WTC11 (cell line): ENCODE results near the gene HJURP.

Experiments used
- ATF1 ChIP-seq: sonication (generic); formaldehyde crosslinking; IDR thresholded peaks from 2 replicates; pipeline ENCODE4 v1.8.1; 2023; ENCODE audit warnings: mild to moderate bottlenecking, moderate library complexity, missing genetic modification reagents
- ATF2 ChIP-seq: sonication (generic); formaldehyde crosslinking; IDR thresholded peaks from 2 replicates; pipeline ENCODE4 v1.8.1; 2022; ENCODE audit warnings: low read depth, missing genetic modification reagents, borderline replicate concordance
- CBFB ChIP-seq: sonication (generic); formaldehyde crosslinking; IDR thresholded peaks from 2 replicates; pipeline ENCODE4 v1.8.1; 2022; ENCODE audit warnings: mild to moderate bottlenecking, low read depth, missing genetic modification reagents
- CTCF ChIP-seq: fragments of 200-600 bp; IDR thresholded peaks from 2 replicates; pipeline ENCODE4 v1.8.0; 2022; ENCODE audit warnings: antibody characterized with exemption
- ETV6 ChIP-seq: sonication (generic); formaldehyde crosslinking; IDR thresholded peaks from 2 replicates; pipeline ENCODE4 v1.8.1; 2022; ENCODE audit warnings: mild to moderate bottlenecking, missing genetic modification reagents
- FOXJ3 ChIP-seq: sonication (generic); formaldehyde crosslinking; IDR thresholded peaks from 2 replicates; pipeline ENCODE4 v1.9.0; 2021; ENCODE audit warnings: missing genetic modification reagents, mild to moderate bottlenecking, borderline replicate concordance
- GABPB1 ChIP-seq: sonication (generic); formaldehyde crosslinking; IDR thresholded peaks from 2 replicates; pipeline ENCODE4 v1.8.1; 2023; ENCODE audit warnings: mild to moderate bottlenecking, missing genetic modification reagents
- IRF2 ChIP-seq: sonication (generic); formaldehyde crosslinking; IDR thresholded peaks from 2 replicates; pipeline ENCODE4 v1.8.0; 2022; ENCODE audit warnings: low read depth, missing genetic modification reagents, borderline replicate concordance
- JUN ChIP-seq: sonication (generic); formaldehyde crosslinking; IDR thresholded peaks from 2 replicates; pipeline ENCODE4 v1.8.0; 2023; ENCODE audit warnings: mild to moderate bottlenecking, missing genetic modification reagents
- MAX ChIP-seq: sonication (generic); formaldehyde crosslinking; IDR thresholded peaks from 2 replicates; pipeline ENCODE4 v1.8.0; 2022; ENCODE audit warnings: mild to moderate bottlenecking, missing genetic modification reagents
- NR2C2 ChIP-seq: sonication (generic); formaldehyde crosslinking; IDR thresholded peaks from 2 replicates; pipeline ENCODE4 v1.8.0; 2022; ENCODE audit warnings: mild to moderate bottlenecking, missing genetic modification reagents
- TCF7 ChIP-seq: sonication (generic); formaldehyde crosslinking; IDR thresholded peaks from 2 replicates; pipeline ENCODE4 v1.8.0; 2022; ENCODE audit warnings: mild to moderate bottlenecking, low read depth, missing genetic modification reagents, moderate library complexity
- ZBTB43 ChIP-seq: sonication (generic); formaldehyde crosslinking; IDR thresholded peaks from 2 replicates; pipeline ENCODE4 v1.8.1; 2023; ENCODE audit warnings: mild to moderate bottlenecking, missing genetic modification reagents
- ZNF423 ChIP-seq: fragments of 250-450 bp; sonication (Bioruptor Pico); IDR thresholded peaks from 2 replicates; pipeline ENCODE4 v2.1.2; 2022; ENCODE audit warnings: mild to moderate bottlenecking, moderate library complexity

- TF ChIP-seq CBFB (CRISPR knock-in tag), result 0 out of 2 replicates have a peak, but pooled peaks have one; percentile 48
- TF ChIP-seq GABPB1 (CRISPR knock-in tag), result no peak
- TF ChIP-seq ZNF423, result no peak
- no peak for TF ChIP-seq CTCF
- TF ChIP-seq FOXJ3 (CRISPR knock-in tag), result no peak
- no peak; the same call in 1 of the 2 replicates for TF ChIP-seq ETV6 (CRISPR knock-in tag)
- no peak for TF ChIP-seq ATF2 (CRISPR knock-in tag)
- peak; percentile 47; the same call in 1 of the 2 replicates for TF ChIP-seq MAX (CRISPR knock-in tag)
- no peak for TF ChIP-seq ZBTB43 (CRISPR knock-in tag)
- no peak for TF ChIP-seq ATF1 (CRISPR knock-in tag)
- no peak for TF ChIP-seq NR2C2 (CRISPR knock-in tag)
- TF ChIP-seq TCF7 (CRISPR knock-in tag), result no peak
- no peak for TF ChIP-seq JUN (CRISPR knock-in tag)
- TF ChIP-seq IRF2, result no peak
Observed at GRCh38 chr2:233832869-233833311, 21.4 kb downstream of the HJURP start.
